ENCODE results near the gene MEOX2. TPM values are rescaled to one million over a fixed set of nuclear protein-coding genes. Genes with fewer than 3 reads are reported as not detected.

Gene MEOX2
- total RNA-seq, 1 donor from 2014 or later, result 7.7 TPM

- no peaks in the 10 kb centered on the region for H3K27me3 ChIP-seq (ENCODE audit: low read depth)
- DNase-seq, result no peak
- H3K4me3 ChIP-seq, result no peak overlapping the region
- no peaks in the 10 kb centered on the region for H3K36me3 ChIP-seq
- intact Hi-C loops (cut with micrococcal nuclease), result no loop called here
- peaks cover 11% of the 10 kb centered on the region for H3K9me3 ChIP-seq (replicated peaks)
- no peak for TF ChIP-seq CTCF (IDR thresholded peaks at IDR 0.05; ENCODE audit: borderline replicate concordance)
- H3K4me1 ChIP-seq, result no peaks in the 10 kb centered on the region
- H3K27ac ChIP-seq (replicated peaks), result no peak overlapping the region
Observed at GRCh38 chr7:15602236-15602635, 84.2 kb downstream of the MEOX2 start.

GRCh38 chr7:15601175-15601574 is 85.3 kb downstream of the MEOX2 start:
- Histone ChIP-seq H3K36me3 (no peaks in the 10 kb centered on the region), H3K27ac (replicated peaks) (no peak overlapping the region), H3K9me3 (replicated peaks) (peaks cover 11% of the 10 kb centered on the region), H3K4me3 (no peak overlapping the region), H3K27me3 (ENCODE audit: low read depth) (no peaks in the 10 kb centered on the region), H3K4me1 (no peaks in the 10 kb centered on the region)
- no peak for DNase-seq
- no peak for TF ChIP-seq CTCF (IDR thresholded peaks at IDR 0.05; ENCODE audit: borderline replicate concordance)
- intact Hi-C loops (cut with micrococcal nuclease), result no loop called here

DNA sequence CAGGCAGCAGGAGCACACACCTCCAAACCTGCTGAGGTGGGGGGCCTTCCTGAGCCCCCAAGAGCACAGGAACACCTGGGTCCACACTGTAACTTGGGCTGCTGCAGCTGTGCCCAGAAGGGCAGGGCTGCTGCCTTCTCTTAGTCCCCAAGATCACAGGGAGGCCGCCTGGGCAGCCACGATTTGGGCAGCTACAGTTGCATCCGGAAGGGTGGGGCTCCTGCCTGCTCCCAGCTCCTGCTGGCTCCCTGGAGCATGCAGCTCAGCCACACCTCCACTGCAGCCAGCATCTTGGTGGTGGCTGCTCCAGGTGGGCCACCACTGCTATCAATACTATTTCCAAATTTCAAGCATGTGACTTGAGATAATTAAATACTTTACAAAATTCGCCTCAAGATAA is 86.2 kb downstream of the MEOX2 start:
- H3K9me3 ChIP-seq (replicated peaks), result peaks cover 11% of the 10 kb centered on the region
- H3K27ac ChIP-seq (replicated peaks), result no peak overlapping the region
- intact Hi-C loops (cut with micrococcal nuclease), result no loop called here
- H3K4me1 ChIP-seq, result no peaks in the 10 kb centered on the region
- H3K27me3 ChIP-seq (ENCODE audit: low read depth), result no peaks in the 10 kb centered on the region
- no peak for DNase-seq
- no peak overlapping the region for H3K4me3 ChIP-seq
- no peak for TF ChIP-seq CTCF (IDR thresholded peaks at IDR 0.05; ENCODE audit: borderline replicate concordance)
- H3K36me3 ChIP-seq, result no peaks in the 10 kb centered on the region

DNA sequence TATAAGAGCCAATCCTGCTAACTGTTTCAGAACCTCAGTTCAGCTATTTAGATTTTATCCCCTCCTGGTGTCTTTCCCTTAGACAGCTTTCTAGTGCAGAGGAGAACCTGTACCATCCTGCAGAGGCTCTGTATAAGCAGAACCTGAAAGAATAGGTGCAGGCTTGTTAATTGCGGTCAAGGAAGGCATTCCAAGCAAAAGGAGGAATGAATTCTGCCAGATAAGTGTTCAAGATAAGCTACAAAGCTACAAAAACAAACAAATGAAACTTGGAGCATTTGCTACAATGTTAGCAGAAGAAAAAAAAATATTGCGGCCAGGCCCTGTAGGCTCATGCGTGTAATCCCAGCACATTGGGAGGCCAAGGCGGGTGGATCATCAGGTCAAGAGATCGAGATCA is 92.0 kb downstream of the MEOX2 start:
- DNase-seq, result no peak
- Histone ChIP-seq H3K4me3 (no peak overlapping the region), H3K9me3 (replicated peaks) (peaks cover 2% of the 10 kb centered on the region), H3K27ac (replicated peaks) (no peak overlapping the region), H3K4me1 (no peaks in the 10 kb centered on the region), H3K36me3 (no peaks in the 10 kb centered on the region), H3K27me3 (ENCODE audit: low read depth) (no peaks in the 10 kb centered on the region)
- intact Hi-C loops (cut with micrococcal nuclease), result no loop called here
- no peak for TF ChIP-seq CTCF (IDR thresholded peaks at IDR 0.05; ENCODE audit: borderline replicate concordance)

- H3K4me3 ChIP-seq, result no peak overlapping the region
- no peaks in the 10 kb centered on the region for H3K36me3 ChIP-seq
- intact Hi-C loops (cut with micrococcal nuclease), result no loop called here
- no peak for DNase-seq
- TF ChIP-seq CTCF (IDR thresholded peaks at IDR 0.05; ENCODE audit: borderline replicate concordance), result no peak
- no peaks in the 10 kb centered on the region for H3K4me1 ChIP-seq
- H3K9me3 ChIP-seq (replicated peaks), result no peaks in the 10 kb centered on the region
- no peaks in the 10 kb centered on the region for H3K27me3 ChIP-seq (ENCODE audit: low read depth)
- H3K27ac ChIP-seq (replicated peaks), result no peak overlapping the region
Observed at GRCh38 chr7:15593382-15593781, 93.1 kb downstream of the MEOX2 start.

GRCh38 chr7:15586266-15586665 is 100.2 kb downstream of the MEOX2 start:
- intact Hi-C loops (cut with micrococcal nuclease), result no loop called here
- no peak overlapping the region for H3K4me3 ChIP-seq
- no peak overlapping the region for H3K27ac ChIP-seq (replicated peaks)
- peaks cover 17% of the 10 kb centered on the region for H3K9me3 ChIP-seq (replicated peaks)
- no peak for DNase-seq
- no peaks in the 10 kb centered on the region for H3K36me3 ChIP-seq
- no peaks in the 10 kb centered on the region for H3K27me3 ChIP-seq (ENCODE audit: low read depth)
- H3K4me1 ChIP-seq, result peaks cover 2% of the 10 kb centered on the region
- no peak for TF ChIP-seq CTCF (IDR thresholded peaks at IDR 0.05; ENCODE audit: borderline replicate concordance)
